ENCODE data around the gene TEPSIN.

The TEPSIN gene

GRCh38 chr17:81194941-81195901, 43.6 kb downstream of the TEPSIN start:
- no peak for DNase-seq

GRCh38 chr17:81194225-81194760, 44.6 kb downstream of the TEPSIN start:
- no peak for DNase-seq

- no peak for DNase-seq
Measured at GRCh38 chr17:81193470-81194224, 45.2 kb downstream of the TEPSIN start.

- no peak for DNase-seq
Measured at GRCh38 chr17:81193051-81193410, 45.8 kb downstream of the TEPSIN start.

- DNase-seq: no peak
Measured at GRCh38 chr17:81192386-81193050, 46.3 kb downstream of the TEPSIN start.

GRCh38 chr17:81191646-81192045, 47.2 kb downstream of the TEPSIN start:
- DNase-seq: no peak

GRCh38 chr17:81191116-81191515, 47.7 kb downstream of the TEPSIN start:
- no peak for DNase-seq

GRCh38 chr17:81190591-81190990, 48.3 kb downstream of the TEPSIN start:
- no peak for DNase-seq

- DNase-seq: no peak
Measured at GRCh38 chr17:81189670-81190530, 49.0 kb downstream of the TEPSIN start.

GRCh38 chr17:81189016-81189415, 49.8 kb downstream of the TEPSIN start:
- DNase-seq: no peak

GRCh38 chr17:81188491-81188840, 50.4 kb downstream of the TEPSIN start:
- DNase-seq: no peak

GRCh38 chr17:81187586-81188490, 51.0 kb downstream of the TEPSIN start:
- DNase-seq: no peak

- DNase-seq: no peak
Measured at GRCh38 chr17:81187120-81187519, 51.7 kb downstream of the TEPSIN start.

- DNase-seq: no peak
Measured at GRCh38 chr17:81186203-81186602, 52.7 kb downstream of the TEPSIN start.

- DNase-seq: no peak
Measured at GRCh38 chr17:81184555-81184954, 54.3 kb downstream of the TEPSIN start.

- DNase-seq: no peak
Measured at GRCh38 chr17:81183807-81184206, 55.0 kb downstream of the TEPSIN start.

GRCh38 chr17:81183316-81183715, 55.5 kb downstream of the TEPSIN start:
- DNase-seq: no peak

- DNase-seq: no peak
Measured at GRCh38 chr17:81182596-81182995, 56.3 kb downstream of the TEPSIN start.

GRCh38 chr17:81181811-81182185, 57.1 kb downstream of the TEPSIN start:
- no peak for DNase-seq

- no peak for DNase-seq
Measured at GRCh38 chr17:81180836-81181810, 57.7 kb downstream of the TEPSIN start.
